H54 (cell line): ENCODE measurements around the gene MAN2B1.
"Not testable (repeated sequence)": the region's sequence is repeated elsewhere in the genome, so short reads cannot be mapped to it uniquely, and the experiment has no call there.

Experiments
- DNase-seq: peaks from one replicate; pipeline ENCODE4 v3.0.0; 2011; ENCODE audit warnings: low spot score, mixed read lengths; ENCODE audit not compliant: insufficient read length
- FAIRE-seq: peaks from 3 replicates; lab custom pipeline; 2011; peaks lifted over from hg19 to GRCh38; lab: Jason Lieb, UNC
- POLR2A ChIP-seq: IDR thresholded peaks from 2 replicates; pipeline ENCODE4 v1.6.1; 2011; ENCODE audit warnings: low read depth, mild to moderate bottlenecking, low read length

MAN2B1 gene

DNA sequence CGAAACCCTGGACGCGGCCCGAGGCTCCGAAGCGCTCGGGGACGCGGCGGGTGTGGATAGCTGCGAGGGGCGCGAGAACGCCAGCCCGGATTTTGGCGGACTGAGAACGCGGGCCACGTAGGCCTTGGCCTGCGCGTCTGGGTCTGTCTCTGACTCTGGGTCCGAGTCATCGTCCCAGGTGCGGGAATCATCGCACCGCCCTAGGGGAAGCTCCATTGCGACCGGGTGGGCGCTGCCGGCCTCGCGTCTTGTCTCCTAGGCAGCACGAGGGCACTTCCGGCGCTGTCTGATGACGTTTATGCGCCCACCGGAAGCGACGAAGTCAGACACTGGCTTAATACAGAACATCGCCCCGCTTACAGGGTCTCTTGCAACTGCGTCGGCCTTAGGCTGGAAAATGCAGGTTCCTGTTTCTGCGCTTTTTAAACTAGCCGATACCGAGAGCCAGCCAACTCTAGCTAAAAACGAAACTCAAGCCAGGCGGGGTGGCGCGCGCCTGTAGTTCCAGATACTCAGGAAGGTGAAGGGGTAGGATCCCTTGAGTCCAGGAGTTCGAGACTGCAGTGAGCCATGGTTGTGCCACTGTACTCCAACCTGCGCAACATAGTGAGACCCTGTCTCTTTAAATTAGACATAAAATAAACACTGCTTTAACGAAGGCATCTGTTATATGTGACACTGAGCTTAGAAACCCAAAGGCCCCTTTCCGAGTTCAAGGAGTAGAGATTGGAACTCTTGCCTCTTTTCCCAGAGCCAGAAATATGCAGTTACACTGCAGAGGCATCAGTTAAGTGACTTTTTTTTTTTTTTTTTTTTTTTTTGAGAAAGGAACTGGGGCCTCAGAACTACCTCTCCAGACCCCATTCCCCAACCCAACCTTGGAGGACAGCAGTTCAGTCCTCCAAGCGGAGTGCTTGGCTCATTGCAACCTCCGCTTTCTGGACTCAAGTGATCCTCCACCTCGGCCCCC is 30.1 kb upstream of the MAN2B1 start, which contains the start of gene FBXW9:
TSS of gene FBXW9 (minus strand) at position 266 of the 970 bp plus-strand sequence. CDS start at position 216, 50 bp downstream.
- TF ChIP-seq POLR2A: peak; percentile 44; the same call in 1 of the 2 replicates
- DNase-seq (peak; percentile 93), FAIRE-seq (peak; percentile 23)

DNA sequence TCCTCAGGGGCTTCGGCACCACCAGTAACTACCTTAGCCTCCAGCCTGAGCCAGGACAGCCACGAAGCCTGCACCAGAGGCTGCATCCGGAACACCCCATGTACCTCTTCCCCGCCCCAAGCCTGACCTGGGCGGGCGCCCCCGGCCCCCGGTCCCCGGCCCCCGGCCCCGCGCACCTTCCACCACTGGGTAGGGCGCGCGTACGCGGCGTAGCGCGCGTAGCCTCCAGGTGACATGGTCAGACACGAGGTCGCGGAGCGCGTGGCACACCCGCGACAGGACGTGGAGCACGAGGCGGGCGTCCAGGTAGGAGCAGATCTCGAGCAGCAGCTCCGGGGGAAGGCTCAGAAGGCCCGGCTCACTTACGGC is 29.4 kb upstream of the MAN2B1 start:
- DNase-seq (no peak), FAIRE-seq (no peak)
- TF ChIP-seq POLR2A: no peak

DNA sequence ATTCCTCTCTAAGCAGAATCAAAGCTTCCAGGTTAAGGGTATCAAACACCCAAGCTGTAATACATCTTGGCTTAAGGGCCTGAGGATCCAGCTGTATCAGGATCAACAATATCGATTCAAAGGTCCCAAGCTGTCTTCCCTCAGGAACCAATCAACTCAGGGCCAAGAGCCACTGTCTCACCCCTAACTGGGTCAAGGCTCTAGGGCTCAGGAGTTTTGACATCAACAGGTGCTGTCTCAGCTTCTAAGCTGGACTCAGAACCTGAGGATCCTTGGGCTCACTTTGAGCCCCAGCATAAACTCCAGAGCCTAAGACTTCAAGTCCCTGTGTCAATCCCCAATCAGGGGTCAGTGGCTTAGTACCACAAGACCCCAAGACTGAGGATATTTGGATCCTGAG is 29.0 kb upstream of the MAN2B1 start:
- DNase-seq (no peak), FAIRE-seq (no peak)
- no peak for TF ChIP-seq POLR2A

DNA sequence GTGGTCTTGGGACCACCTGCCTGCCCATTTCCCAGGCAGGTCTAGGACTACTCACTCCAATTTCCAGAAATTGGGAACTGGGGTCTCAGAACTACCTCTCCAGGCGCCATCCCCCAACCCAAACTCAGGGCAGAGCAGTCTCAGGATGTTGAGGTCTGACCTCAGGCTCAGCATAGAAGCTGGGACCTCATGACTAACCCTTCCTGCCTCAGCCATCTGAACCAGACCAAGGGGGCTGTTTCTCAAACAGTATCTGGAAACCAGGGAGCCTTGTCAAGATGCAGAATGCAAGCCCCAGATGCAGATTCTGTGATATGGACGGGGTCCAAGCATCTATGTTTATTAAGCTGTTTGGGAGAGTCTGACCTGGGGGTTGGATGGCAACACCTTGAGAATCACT is 28.6 kb upstream of the MAN2B1 start:
- TF ChIP-seq POLR2A: no peak
- DNase-seq (no peak), FAIRE-seq (no peak)

DNA sequence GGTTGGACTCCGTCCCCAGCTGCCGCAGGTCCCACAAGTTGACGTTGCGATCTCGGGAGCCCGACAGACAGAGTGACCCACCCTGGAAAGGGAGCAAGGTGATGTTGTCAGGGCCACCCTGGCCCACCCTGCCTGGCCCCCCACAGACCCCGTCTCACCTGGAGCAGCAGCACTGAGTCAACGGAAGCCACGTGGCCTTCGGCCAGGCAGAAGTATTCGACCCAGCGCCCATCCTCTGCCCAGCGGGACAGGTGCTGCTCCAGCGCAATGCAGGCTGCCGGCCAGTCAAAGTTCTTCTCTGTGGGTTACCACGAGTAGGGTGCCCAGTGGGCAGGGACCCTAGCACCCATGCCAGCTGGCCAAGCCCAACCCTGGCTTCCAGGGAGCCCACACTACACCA is 28.1 kb upstream of the MAN2B1 start:
- DNase-seq: no peak
- TF ChIP-seq POLR2A: no peak
- FAIRE-seq: no peak

DNA sequence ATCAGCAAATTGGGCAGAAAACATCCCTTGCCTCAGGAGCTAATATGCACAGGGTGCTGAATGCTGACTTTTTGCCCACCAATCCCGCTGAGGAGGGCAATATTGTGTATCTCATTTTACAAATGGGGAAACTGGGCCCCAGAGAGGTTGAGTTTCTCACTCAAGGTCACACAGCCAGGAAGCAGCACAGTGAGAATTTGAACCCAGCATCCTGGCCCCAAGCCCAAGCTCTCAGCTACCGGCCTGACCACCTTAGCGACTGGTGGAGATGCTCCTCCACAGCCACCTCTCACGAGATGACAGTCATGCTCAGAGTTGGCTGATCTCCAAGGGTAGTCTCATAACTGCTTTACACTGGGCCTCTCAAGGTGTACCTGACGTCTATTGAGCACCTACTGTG is 26.4 kb upstream of the MAN2B1 start:
- FAIRE-seq (no peak), DNase-seq (no peak)
- TF ChIP-seq POLR2A: no peak

DNA sequence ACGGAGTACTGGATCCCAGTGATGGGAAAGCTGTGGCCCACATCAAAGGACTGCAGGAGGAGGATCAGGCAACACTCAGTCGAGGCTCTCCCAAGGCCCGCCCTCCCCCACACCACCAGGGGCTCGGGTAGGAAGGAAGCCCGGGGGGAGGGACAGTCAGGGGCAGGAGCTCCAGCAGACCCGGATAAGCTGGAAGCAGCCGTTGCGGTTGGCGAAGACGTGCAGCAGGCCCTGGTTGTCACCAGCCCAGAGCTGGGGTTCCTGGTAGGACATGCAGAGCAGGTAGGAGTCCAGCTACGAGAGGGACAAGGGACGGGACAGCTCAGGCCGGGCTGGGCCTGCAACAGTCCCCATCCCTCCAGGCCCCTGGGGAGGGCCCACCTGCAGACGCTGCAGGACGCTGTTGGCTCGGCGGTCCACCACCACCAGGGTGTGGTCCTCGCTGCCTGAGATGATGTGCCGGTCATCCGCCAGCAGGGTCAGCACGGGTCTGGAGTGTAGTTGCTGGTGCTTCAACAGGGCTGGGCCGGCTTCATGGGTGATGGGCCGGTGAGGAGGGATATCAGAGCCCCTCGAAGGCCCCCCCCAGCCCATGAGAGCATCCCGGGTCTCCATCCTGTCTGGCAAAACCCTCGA is 23.2 kb upstream of the MAN2B1 start:
- no peak for TF ChIP-seq POLR2A
- FAIRE-seq (no peak), DNase-seq (no peak)

DNA sequence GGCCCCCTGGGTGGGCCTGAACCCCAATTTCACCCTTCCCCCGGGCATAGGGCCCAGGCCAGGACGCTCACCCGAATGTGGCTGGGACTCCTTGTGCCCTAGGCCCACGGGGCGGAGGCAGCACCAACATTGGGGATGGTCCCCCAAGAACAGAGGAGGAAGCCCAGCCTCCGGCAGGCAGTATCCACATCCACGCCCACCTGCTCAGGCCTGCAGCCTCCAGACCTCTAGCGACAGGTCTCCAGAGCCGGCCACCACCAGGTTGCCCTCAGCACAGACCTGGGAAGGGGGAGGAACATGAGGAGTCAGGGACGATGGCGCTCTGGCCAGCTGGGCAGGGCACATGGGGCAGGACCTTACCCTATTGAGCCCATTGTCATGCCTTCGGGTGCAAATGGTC is 22.5 kb upstream of the MAN2B1 start:
- TF ChIP-seq POLR2A: no peak
- DNase-seq (no peak), FAIRE-seq (no peak)

DNA sequence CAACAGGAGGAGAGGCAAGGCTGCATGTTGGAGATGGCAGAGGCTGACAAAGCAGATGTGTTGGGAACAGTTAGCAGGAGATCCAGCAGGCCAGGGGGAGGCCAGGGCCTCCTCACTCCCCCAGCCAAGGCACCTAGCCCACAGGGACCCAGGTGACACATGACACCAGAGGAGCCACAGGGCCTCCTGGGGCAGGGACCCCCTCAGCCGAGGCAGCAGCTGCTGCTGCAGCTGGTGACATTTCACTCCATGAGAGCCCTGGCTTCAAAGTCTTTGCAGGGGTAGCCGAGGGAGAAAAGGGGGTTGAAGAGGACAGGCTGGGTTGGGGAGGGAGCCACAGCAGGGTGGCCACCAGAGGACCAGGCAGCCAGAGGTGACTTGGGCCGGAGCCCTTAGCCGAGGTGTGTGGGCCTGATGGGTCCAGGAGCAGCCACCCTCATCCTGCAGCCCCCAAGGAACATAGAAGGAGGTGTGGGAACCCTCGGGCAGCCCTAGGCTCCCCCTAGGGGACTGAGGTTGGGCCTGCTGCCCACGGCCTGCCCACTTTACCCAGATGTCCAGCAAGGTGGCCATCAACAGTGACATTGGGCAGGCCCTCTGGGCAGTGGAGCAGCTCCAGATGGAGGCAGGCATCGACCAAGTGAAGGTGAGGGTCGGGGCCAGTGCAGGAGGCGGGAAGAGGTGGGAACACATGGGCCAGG is 21.1 kb upstream of the MAN2B1 start, which contains the start of gene GNG14:
TSS of gene GNG14 (plus strand) at position 503 of the 701 bp plus-strand sequence. CDS start at position 554, 51 bp downstream.
- no peak for DNase-seq
- no peak for FAIRE-seq
- TF ChIP-seq POLR2A: no peak

DNA sequence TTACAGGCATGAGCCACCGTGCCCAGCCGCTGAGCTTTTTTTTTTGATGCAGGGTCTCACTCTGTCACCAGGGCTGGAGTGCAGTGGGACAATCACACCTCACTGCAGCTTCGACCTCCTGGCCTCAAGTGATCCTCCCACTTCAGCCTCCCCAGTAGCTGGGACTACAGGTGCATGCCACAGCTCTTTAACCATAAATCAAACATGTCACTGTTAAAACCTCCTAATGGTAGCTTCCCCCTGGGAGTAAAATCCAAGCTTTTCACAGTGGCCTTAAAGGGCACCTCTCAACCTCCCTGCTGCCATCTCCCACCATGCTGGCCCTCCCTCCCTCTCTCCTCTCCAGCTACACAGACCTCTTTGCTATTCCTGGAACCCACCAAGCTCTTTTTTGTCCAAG is 19.3 kb upstream of the MAN2B1 start:
- no peak for FAIRE-seq
- DNase-seq: no peak
- TF ChIP-seq POLR2A: no peak

DNA sequence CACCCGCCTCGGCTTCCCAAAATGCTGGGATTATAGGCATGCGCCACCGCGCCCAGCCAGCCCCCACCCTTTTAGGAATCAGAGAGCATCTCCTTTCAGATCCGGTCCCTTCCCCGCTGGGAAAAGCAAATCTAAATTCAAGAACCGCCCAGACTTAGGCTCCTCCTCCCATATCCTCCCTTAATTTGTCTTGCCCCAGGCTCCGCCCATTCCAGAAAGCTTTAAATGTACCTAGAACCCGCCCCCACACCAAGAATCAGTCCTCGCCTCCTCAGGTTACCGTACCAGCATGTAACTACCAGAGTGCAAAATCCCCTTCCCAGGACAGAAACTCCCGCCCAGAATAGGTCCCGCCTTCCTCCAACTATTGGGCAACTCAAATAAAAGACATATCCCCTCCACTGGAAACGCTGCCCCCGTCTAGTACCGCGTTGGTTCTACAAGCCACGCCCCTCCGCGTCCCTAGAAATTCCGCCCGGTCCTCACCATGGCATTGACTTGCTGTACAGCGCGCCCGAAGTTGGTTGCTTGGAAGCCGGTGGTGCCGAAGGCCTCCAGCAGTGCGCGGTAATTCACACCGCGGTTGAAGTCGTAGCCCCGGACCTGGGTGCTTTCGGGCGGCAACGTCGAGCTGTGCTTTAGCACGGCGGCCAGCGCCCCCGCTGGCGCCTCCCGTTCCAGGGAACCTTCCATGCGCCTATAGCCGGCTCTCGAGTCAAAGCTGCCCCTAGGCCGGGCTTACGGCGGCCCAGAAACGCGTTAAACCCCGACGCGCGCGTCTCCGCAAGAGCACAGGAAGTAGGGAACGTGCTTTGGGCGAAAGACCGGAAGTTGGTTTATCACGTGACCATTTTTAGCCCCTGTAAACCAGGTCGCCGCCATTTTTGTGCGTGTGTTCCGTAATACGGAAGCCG is 14.8 kb upstream of the MAN2B1 start, which contains the start of gene DHPS:
TSS of gene DHPS (minus strand) at position 807 of the 914 bp plus-strand sequence. CDS start at position 693, 114 bp downstream.
- peak; percentile 71 for TF ChIP-seq POLR2A
- FAIRE-seq: peak; percentile 30

DNA sequence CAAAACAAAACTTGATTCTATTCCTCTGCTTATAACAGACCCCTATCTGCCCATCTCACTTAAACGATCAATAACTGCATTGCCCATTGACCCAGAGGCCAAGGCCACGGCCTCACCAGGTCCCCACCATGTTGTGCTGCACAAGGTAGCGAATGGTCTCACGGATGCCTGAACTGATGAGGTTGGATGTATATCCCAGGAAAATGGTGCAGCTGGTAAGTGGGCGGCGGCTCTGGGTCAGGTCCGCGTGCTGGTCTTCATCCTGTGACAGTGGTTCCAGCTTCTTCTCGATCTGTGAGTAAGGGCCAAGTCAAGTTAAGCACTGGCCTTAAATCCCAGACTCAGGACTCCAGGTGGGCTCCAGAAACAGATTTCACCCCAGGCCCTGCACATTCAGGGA is 13.5 kb upstream of the MAN2B1 start:
- DNase-seq (no peak), FAIRE-seq (no peak)
- no peak for TF ChIP-seq POLR2A

More for the DNA sequence above, 14.8 kb upstream of the MAN2B1 start, which contains the start of gene DHPS:
- DNase-seq: peak; percentile 84

DNA sequence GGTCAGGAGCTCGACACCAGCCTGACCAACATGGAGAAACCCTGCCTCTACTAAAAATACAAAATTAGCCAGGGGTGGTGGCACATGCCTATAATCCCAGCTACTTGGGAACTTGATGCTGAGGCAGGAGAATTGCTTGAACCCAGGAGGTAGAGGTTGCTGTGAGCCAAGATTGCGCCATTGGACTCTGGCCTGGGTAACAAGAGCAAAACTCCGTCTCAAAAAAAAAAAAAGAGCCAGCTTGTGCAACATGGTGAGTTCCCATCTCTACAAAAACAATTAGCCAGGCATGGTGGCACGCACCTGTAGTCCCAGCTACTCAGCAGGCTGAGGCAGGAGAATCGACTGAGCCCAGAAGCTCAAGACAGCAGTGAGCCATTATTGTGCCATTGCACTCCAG is 11.5 kb upstream of the MAN2B1 start:
- not testable (repeated sequence) for DNase-seq, FAIRE-seq
